GM20000 (cell line): ENCODE data around the gene CRYBG2.
A peak's percentile ranks its signal among the peaks of the same experiment; 100 is the strongest.

Experiments used
- DNase-seq: peaks from one replicate; pipeline ENCODE4 v3.0.0; 2012; ENCODE audit warnings: low spot score
- CTCF ChIP-seq: IDR thresholded peaks from 2 replicates; pipeline ENCODE4 v1.5.1; 2012; ENCODE audit warnings: mild to moderate bottlenecking, control low read depth; ENCODE audit errors: extremely low read depth, missing control alignments

The CRYBG2 gene

GRCh38 chr1:26322042-26322331 is 31.9 kb downstream of the CRYBG2 start:
- no peak for TF ChIP-seq CTCF
- DNase-seq, result no peak

DNA sequence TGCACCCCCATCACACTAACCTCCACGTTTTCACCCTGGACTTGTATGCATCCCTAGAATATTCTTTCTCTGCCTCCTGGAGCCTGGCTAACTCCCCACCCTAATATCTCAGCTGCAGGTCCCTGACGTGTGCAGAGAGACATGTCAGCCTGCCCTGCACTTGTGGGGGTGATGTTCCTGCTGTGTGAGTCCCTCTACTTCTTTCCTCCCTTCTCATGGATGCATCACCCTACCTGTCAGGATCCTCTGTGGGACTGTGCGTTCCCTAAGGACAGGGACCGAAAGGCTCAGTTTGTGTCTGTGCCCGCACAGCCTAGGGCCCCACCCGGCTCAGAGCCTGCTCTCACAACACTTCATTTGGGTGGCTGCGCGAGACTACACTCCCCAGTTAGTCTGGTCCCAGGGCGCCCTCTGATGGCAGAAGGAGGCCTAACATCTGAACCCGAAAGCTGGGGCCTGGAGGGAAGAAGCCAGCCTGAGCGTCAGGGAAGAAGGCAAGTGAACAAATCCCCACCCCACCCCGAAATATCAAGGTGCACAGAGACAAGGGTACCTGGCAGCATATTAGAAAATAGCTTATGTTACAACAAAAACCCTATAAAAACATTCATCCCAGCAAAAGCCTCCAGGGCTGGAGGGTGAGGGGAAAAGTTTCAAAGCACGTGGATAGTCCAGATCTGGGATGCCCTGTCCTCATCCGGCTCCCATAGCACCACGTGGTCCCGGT is 32.5 kb downstream of the CRYBG2 start:
- peak; percentile 89 for TF ChIP-seq CTCF
- peak; percentile 83 for DNase-seq

- no peak for DNase-seq
- no peak for TF ChIP-seq CTCF
These were observed 33.0 kb downstream of the CRYBG2 start for GRCh38 chr1:26320896-26321295.

DNA sequence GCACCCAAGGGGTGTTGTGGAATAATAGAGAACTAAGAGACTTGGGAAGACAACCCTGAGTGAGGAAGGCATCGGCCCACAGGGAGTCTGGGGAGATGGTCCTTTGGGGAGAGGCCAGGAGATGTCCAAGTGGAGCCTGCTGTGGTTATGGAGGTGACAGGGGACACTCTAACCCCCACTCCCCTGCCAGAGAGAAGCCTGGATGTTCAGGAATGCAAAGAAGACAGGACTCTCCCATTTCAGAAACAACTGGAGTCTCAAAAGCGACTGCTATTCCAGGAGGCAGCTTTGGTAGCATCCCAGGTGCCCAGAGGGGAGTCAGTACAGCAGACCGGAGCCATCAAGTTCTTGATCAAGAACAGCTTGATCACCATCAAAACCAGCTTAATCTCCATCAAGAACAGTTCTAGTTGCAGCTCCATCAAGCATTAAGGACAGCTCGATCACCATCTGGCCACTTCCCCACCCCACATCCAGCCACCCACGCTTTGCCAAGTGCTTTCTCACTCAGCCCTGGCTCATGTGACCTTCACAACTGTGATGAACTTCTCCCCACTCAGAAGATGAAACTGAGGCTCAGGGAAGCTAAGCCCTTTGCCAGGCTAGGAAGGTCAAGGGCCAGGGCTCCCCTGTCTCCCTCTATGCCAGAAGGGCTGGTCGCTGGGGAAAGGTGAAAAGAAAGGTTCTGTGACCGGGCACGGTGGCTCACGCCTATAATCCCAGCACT is 35.4 kb downstream of the CRYBG2 start:
- no peak for DNase-seq
- TF ChIP-seq CTCF, result no peak

GRCh38 chr1:26317612-26318337 is 36.2 kb downstream of the CRYBG2 start, which contains the start of gene CD52:
Gene CD52 (plus strand): TSS chr1:26317958. CDS start chr1:26318018, 60 bp downstream.
- DNase-seq, result peak; percentile 79
- no peak for TF ChIP-seq CTCF

GRCh38 chr1:26317146-26317545 is 36.8 kb downstream of the CRYBG2 start:
- TF ChIP-seq CTCF, result no peak
- no peak for DNase-seq
